Neural cell (in vitro differentiated cells): ENCODE data around the gene PALB2. TPM values are rescaled to one million over a fixed set of nuclear protein-coding genes. Genes with fewer than 3 reads are reported as not detected.

Source experiments
- H2AFZ ChIP-seq: fragments of 200-600, 300-800 bp; sonication (generic), shearing (Covaris generic); 2 replicates; pipeline ENCODE4 v1.6.0; 2014; ENCODE audit warnings: low read depth, mild to moderate bottlenecking, antibody characterized with exemption, low read length, moderate library complexity
- H3F3A ChIP-seq: fragments of 200-600 bp; shearing (Covaris generic); 2 replicates; pipeline ENCODE4 v1.6.1; 2016; ENCODE audit warnings: mild to moderate bottlenecking, moderate library complexity, mixed read lengths, antibody characterized with exemption, low read length; ENCODE audit not compliant: insufficient read depth, poor library complexity, severe bottlenecking
- H3K27ac ChIP-seq: fragments of 200-600, 300-800 bp; sonication (generic), shearing (Covaris generic); 2 replicates; pipeline ENCODE4 v1.5.1; 2014; ENCODE audit warnings: mild to moderate bottlenecking, low read length, moderate library complexity
- H3K27me3 ChIP-seq: fragments of 300-800, 200-600 bp; sonication (generic), shearing (Covaris generic); 2 replicates; pipeline ENCODE4 v1.6.0; 2014; ENCODE audit warnings: mild to moderate bottlenecking, low read depth, low read length, moderate library complexity; ENCODE audit not compliant: insufficient read depth
- H3K36me3 ChIP-seq: fragments of 300-800, 200-600 bp; sonication (generic), shearing (Covaris generic); 2 replicates; pipeline ENCODE4 v1.5.1; 2014; ENCODE audit warnings: mild to moderate bottlenecking, antibody characterized with exemption, low read length, moderate library complexity; ENCODE audit not compliant: insufficient read depth
- H3K4me2 ChIP-seq: fragments of 300-800, 200-600 bp; sonication (generic), shearing (Covaris generic); 2 replicates; pipeline ENCODE4 v1.6.0; 2014; ENCODE audit warnings: mild to moderate bottlenecking, low read length
- H3K4me3 ChIP-seq: fragments of 300-800, 200-600 bp; sonication (generic), shearing (Covaris generic); 2 replicates; pipeline ENCODE4 v1.5.1; 2014; ENCODE audit warnings: mild to moderate bottlenecking, low read length, moderate library complexity
- H3K79me2 ChIP-seq: fragments of 200-600 bp; shearing (Covaris generic); replicated peaks from 2 replicates; pipeline ENCODE4 v1.6.0; 2014; ENCODE audit warnings: mild to moderate bottlenecking, low read length, moderate library complexity; ENCODE audit not compliant: insufficient read depth
- H3K9ac ChIP-seq: fragments of 300-800, 200-600 bp; sonication (generic), shearing (Covaris generic); 2 replicates; pipeline ENCODE4 v1.6.1; 2016; ENCODE audit warnings: mild to moderate bottlenecking, low read length, mixed read lengths
- H3K9me2 ChIP-seq: fragments of 200-600 bp; shearing (Covaris generic); 2 replicates; pipeline ENCODE4 v1.6.1; 2016; ENCODE audit warnings: mild to moderate bottlenecking, low read length, mixed read lengths; ENCODE audit not compliant: insufficient read depth
- H3K9me3 ChIP-seq: fragments of 200-600, 300-800 bp; sonication (generic), shearing (Covaris generic); 2 replicates; pipeline ENCODE4 v1.6.1; 2016; ENCODE audit warnings: mild to moderate bottlenecking, mixed run types, low read length, moderate library complexity, mixed read lengths
- H4K20me1 ChIP-seq: fragments of 200-600 bp; shearing (Covaris generic); 2 replicates; pipeline ENCODE4 v1.6.1; 2016; ENCODE audit warnings: mild to moderate bottlenecking, mixed run types; ENCODE audit not compliant: insufficient read depth
- EP300 ChIP-seq: fragments of 450-650 bp; conservative IDR thresholded peaks from 2 replicates; pipeline ENCODE4 v1.6.1; 2014; ENCODE audit warnings: antibody characterized with exemption, mild to moderate bottlenecking, moderate library complexity; ENCODE audit not compliant: poor library complexity, severe bottlenecking
- EZH2 ChIP-seq: fragments of 200-600, 300-800 bp; shearing (Covaris generic), sonication (generic); IDR thresholded peaks from 2 replicates; pipeline ENCODE4 v1.6.1; 2014; ENCODE audit warnings: antibody characterized with exemption, low read length, borderline replicate concordance, mild to moderate bottlenecking; ENCODE audit not compliant: insufficient read depth, poor library complexity, severe bottlenecking
- MXI1 ChIP-seq: fragments of 450-650 bp; conservative IDR thresholded peaks from 2 replicates; pipeline ENCODE4 v1.6.1; 2014; ENCODE audit warnings: antibody characterized with exemption, mild to moderate bottlenecking; ENCODE audit not compliant: poor library complexity, severe bottlenecking
- POLR2AphosphoS5 ChIP-seq: IDR thresholded peaks from 2 replicates; pipeline ENCODE4 v1.6.1; 2012
- RAD21 ChIP-seq: fragments of 450-650 bp; conservative IDR thresholded peaks from 2 replicates; pipeline ENCODE4 v1.6.1; 2014; ENCODE audit warnings: antibody characterized with exemption, mild to moderate bottlenecking, moderate library complexity
- SMC3 ChIP-seq: fragments of 450-650 bp; conservative IDR thresholded peaks from 2 replicates; pipeline ENCODE4 v1.6.1; 2014; ENCODE audit warnings: antibody characterized with exemption, mild to moderate bottlenecking, moderate library complexity; ENCODE audit not compliant: poor library complexity
- TAF1 ChIP-seq: IDR thresholded peaks from 2 replicates; pipeline ENCODE4 v1.6.1; 2012; ENCODE audit warnings: low read depth
- polyA plus RNA-seq: library from polyadenylated mRNA; depleted of rRNA; stranded (reverse); fragments of >200 nt; gene quantifications from 2 replicates; pipeline ENCODE4 v1.2.3, GENCODE V29; 2014
- TF ChIP-seq, protein P1 (sequence below): fragments of 450-650 bp; IDR thresholded peaks from 2 replicates; pipeline ENCODE4 v1.5.1; 2014; ENCODE audit warnings: antibody characterized with exemption, mild to moderate bottlenecking, moderate library complexity; ENCODE audit not compliant: poor library complexity, severe bottlenecking
- TF ChIP-seq, protein P2 (sequence below): IDR thresholded peaks from 2 replicates; pipeline ENCODE4 v1.6.1; 2012; ENCODE audit warnings: borderline replicate concordance

PALB2 gene
- polyA plus RNA-seq, 1 donor from 2014 or later: 6.5 TPM

DNA sequence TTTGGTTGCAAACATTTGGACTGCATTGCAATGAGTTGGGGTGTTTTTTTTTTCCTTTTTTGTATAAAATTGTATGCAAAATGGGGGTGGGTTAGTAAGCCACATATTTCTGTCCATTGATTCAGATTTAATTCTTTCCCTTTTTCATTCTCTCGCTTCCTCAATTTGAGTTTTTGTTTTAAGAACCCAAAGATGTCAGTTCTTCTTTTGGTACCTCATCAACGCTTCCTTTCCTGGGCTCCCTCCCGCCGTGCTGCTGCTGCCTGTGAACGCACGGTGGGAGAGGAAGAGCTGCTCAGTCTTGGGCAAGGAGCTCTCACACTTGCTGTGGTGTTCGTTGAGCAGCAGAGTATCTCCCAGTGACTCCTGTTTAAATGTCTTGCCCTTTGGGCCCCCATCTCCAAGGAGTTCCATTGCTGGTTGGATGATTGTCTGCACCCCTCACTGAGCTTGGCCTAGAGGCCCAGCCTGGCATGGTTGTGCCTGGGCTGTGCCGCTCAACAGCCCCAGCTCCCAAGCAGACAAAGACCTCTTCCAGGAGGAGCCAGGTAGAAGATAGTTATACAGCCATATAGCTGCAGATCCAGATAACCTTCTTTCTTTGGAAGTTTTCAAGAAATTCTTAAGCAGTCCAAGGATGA lies 70.0 kb downstream of the PALB2 start:
- Histone ChIP-seq H3K79me2 (no peaks in the 10 kb centered on the region), H3K4me2 (no peak overlapping the region), H3K27ac (no peak overlapping the region), H3K9me3 (no peaks in the 10 kb centered on the region), H3K36me3 (no peaks in the 10 kb centered on the region), H3K9me2 (no peaks in the 10 kb centered on the region), H3F3A (no peaks in the 10 kb centered on the region), H4K20me1 (no peaks in the 10 kb centered on the region), H3K4me3 (no peak overlapping the region), H3K27me3 (no peaks in the 10 kb centered on the region), H2AFZ (no peak overlapping the region), H3K9ac (no peak overlapping the region)
- TF ChIP-seq EP300 (no peak), POLR2AphosphoS5 (no peak), EZH2 (no peak), RAD21 (no peak), TAF1 (no peak), MXI1 (no peak), SMC3 (no peak)
- TF ChIP-seq, protein P1, sequence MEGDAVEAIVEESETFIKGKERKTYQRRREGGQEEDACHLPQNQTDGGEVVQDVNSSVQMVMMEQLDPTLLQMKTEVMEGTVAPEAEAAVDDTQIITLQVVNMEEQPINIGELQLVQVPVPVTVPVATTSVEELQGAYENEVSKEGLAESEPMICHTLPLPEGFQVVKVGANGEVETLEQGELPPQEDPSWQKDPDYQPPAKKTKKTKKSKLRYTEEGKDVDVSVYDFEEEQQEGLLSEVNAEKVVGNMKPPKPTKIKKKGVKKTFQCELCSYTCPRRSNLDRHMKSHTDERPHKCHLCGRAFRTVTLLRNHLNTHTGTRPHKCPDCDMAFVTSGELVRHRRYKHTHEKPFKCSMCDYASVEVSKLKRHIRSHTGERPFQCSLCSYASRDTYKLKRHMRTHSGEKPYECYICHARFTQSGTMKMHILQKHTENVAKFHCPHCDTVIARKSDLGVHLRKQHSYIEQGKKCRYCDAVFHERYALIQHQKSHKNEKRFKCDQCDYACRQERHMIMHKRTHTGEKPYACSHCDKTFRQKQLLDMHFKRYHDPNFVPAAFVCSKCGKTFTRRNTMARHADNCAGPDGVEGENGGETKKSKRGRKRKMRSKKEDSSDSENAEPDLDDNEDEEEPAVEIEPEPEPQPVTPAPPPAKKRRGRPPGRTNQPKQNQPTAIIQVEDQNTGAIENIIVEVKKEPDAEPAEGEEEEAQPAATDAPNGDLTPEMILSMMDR: no peak
- TF ChIP-seq, protein P2, sequence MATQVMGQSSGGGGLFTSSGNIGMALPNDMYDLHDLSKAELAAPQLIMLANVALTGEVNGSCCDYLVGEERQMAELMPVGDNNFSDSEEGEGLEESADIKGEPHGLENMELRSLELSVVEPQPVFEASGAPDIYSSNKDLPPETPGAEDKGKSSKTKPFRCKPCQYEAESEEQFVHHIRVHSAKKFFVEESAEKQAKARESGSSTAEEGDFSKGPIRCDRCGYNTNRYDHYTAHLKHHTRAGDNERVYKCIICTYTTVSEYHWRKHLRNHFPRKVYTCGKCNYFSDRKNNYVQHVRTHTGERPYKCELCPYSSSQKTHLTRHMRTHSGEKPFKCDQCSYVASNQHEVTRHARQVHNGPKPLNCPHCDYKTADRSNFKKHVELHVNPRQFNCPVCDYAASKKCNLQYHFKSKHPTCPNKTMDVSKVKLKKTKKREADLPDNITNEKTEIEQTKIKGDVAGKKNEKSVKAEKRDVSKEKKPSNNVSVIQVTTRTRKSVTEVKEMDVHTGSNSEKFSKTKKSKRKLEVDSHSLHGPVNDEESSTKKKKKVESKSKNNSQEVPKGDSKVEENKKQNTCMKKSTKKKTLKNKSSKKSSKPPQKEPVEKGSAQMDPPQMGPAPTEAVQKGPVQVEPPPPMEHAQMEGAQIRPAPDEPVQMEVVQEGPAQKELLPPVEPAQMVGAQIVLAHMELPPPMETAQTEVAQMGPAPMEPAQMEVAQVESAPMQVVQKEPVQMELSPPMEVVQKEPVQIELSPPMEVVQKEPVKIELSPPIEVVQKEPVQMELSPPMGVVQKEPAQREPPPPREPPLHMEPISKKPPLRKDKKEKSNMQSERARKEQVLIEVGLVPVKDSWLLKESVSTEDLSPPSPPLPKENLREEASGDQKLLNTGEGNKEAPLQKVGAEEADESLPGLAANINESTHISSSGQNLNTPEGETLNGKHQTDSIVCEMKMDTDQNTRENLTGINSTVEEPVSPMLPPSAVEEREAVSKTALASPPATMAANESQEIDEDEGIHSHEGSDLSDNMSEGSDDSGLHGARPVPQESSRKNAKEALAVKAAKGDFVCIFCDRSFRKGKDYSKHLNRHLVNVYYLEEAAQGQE: no peak

DNA sequence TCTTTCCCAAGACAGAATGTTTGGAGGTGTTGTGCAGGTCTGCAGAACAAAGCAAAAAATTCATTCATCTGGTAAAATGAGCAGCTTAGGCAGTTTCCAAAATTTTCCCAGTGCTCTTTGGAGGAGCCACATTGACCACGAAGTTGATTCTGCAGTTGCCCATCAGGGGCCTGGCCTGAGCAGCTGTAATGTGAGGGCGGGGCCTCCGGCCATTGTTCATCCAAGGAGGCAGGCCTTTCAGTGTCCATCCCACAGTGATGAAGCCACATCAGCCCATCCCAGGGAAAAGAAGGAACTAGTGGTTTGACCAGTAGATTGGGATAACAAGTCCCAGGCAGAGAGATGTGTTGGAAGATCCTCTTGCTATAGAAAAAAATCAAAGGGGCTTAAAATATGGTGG lies 73.5 kb downstream of the PALB2 start:
- Histone ChIP-seq H3K4me2 (no peak overlapping the region), H3K9ac (no peak overlapping the region), H3K9me2 (no peaks in the 10 kb centered on the region), H4K20me1 (no peaks in the 10 kb centered on the region), H3K36me3 (no peaks in the 10 kb centered on the region), H3K79me2 (no peaks in the 10 kb centered on the region), H3K4me3 (no peak overlapping the region), H2AFZ (no peak overlapping the region), H3F3A (no peaks in the 10 kb centered on the region), H3K27ac (no peak overlapping the region), H3K9me3 (no peaks in the 10 kb centered on the region), H3K27me3 (no peaks in the 10 kb centered on the region)
- TF ChIP-seq MXI1 (no peak), EZH2 (no peak), SMC3 (no peak), EP300 (no peak), POLR2AphosphoS5 (no peak), TAF1 (no peak), RAD21 (no peak)
- TF ChIP-seq, protein P2: no peak
- TF ChIP-seq, protein P1: no peak
